Upper lobe of right lung (tissue), 1 donor: ENCODE results near the gene CLEC5A. TPM values are rescaled to one million over a fixed set of nuclear protein-coding genes. Genes with fewer than 3 reads are reported as not detected.
"Not testable (repeated sequence)": the region's sequence is repeated elsewhere in the genome, so short reads cannot be mapped to it uniquely, and the experiment has no call there.

Source experiments
- ATAC-seq: fragments of 200-7000 bp; cut with Tn5 transposase; one replicate; pipeline ENCODE4 v1.9.1; 2020; ENCODE audit warnings: mild to moderate bottlenecking, moderate library complexity
- DNase-seq: peaks from one replicate; pipeline ENCODE4 v3.0.0-alpha.2; 2020
- H3K27ac ChIP-seq: fragments of 200-600 bp; one replicate; pipeline ENCODE4 v1.8.0; 2022
- H3K27me3 ChIP-seq: fragments of 200-600 bp; one replicate; pipeline ENCODE4 v1.8.0; 2022; ENCODE audit warnings: mild to moderate bottlenecking
- H3K36me3 ChIP-seq: fragments of 200-600 bp; one replicate; pipeline ENCODE4 v1.8.0; 2022
- H3K4me1 ChIP-seq: fragments of 200-600 bp; one replicate; pipeline ENCODE4 v1.8.0; 2022
- H3K4me3 ChIP-seq: fragments of 200-600 bp; one replicate; pipeline ENCODE4 v1.8.0; 2022; ENCODE audit warnings: mild to moderate bottlenecking
- H3K9me3 ChIP-seq: fragments of 200-600 bp; one replicate; pipeline ENCODE4 v1.8.0; 2022
- intact Hi-C: fragments of 100-400 bp; cut with DNase I; formaldehyde crosslinking; loops from one replicate; pipeline ENCODE4 v1.11.0; 2022
- total RNA-seq: library from RNA; stranded (reverse); fragmentation: NEBNext Ultra II Directional; extraction: Animal tissue kit (Norgen Biotek cat#: 25700); gene quantifications from one replicate; pipeline ENCODE4 v1.2.1, GENCODE V29; 2021
- TF ChIP-seq, protein P1 (sequence below): fragments of 200-600 bp; IDR thresholded peaks from one replicate; pipeline ENCODE4 v1.8.0; 2022; ENCODE audit warnings: antibody characterized with exemption
- donor health status: DM: no; HTN: yes; CAD: no; lungs with severe emphysema.

The CLEC5A gene
- total RNA-seq, 1 donor from 2014 or later: 10.6 TPM

- H3K27ac ChIP-seq: no peak overlapping the region
- intact Hi-C loops: no loop called here
- H3K9me3 ChIP-seq: no peaks in the 10 kb centered on the region
- H3K36me3 ChIP-seq: no peaks in the 10 kb centered on the region
- TF ChIP-seq, protein P1, sequence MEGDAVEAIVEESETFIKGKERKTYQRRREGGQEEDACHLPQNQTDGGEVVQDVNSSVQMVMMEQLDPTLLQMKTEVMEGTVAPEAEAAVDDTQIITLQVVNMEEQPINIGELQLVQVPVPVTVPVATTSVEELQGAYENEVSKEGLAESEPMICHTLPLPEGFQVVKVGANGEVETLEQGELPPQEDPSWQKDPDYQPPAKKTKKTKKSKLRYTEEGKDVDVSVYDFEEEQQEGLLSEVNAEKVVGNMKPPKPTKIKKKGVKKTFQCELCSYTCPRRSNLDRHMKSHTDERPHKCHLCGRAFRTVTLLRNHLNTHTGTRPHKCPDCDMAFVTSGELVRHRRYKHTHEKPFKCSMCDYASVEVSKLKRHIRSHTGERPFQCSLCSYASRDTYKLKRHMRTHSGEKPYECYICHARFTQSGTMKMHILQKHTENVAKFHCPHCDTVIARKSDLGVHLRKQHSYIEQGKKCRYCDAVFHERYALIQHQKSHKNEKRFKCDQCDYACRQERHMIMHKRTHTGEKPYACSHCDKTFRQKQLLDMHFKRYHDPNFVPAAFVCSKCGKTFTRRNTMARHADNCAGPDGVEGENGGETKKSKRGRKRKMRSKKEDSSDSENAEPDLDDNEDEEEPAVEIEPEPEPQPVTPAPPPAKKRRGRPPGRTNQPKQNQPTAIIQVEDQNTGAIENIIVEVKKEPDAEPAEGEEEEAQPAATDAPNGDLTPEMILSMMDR: no peak
- peak; percentile 42 for ATAC-seq
- H3K27me3 ChIP-seq: no peaks in the 10 kb centered on the region
- DNase-seq: no peak
- no peaks in the 10 kb centered on the region for H3K4me1 ChIP-seq
- no peak overlapping the region for H3K4me3 ChIP-seq
Observed at GRCh38 chr7:141990011-141990725, 43.4 kb upstream of the CLEC5A start.

DNA sequence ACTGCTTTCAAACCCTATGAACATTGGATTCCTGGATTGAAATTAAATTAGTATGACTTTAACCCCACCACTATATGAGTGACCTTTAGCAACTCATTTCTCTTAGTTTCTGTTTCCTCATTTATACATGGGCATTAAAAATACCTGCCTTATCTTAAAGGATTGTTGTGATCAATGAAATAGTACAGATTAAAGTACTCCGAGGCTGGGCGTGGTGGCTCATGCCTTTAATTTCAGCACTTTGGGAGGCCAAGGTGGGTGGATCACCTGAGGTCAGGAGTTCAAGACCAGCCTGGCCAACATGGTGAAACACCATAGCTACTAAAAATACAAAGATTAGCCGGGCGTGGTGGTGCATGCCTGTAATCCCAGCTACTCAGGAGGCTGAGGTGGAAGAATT lies 41.0 kb upstream of the CLEC5A start:
- H3K27ac ChIP-seq, intact Hi-C loops, H3K9me3 ChIP-seq, H3K27me3 ChIP-seq, ATAC-seq, H3K4me3 ChIP-seq, H3K36me3 ChIP-seq, DNase-seq, H3K4me1 ChIP-seq: not testable (repeated sequence)

- Histone ChIP-seq H3K9me3 (no peaks in the 10 kb centered on the region), H3K4me3 (no peak overlapping the region), H3K27ac (no peak overlapping the region), H3K36me3 (no peaks in the 10 kb centered on the region), H3K27me3 (no peaks in the 10 kb centered on the region), H3K4me1 (no peaks in the 10 kb centered on the region)
- intact Hi-C loops: no loop called here
- ATAC-seq (no peak), DNase-seq (no peak)
- TF ChIP-seq, protein P1: no peak
Observed at GRCh38 chr7:141986923-141987322, 40.1 kb upstream of the CLEC5A start.

DNA sequence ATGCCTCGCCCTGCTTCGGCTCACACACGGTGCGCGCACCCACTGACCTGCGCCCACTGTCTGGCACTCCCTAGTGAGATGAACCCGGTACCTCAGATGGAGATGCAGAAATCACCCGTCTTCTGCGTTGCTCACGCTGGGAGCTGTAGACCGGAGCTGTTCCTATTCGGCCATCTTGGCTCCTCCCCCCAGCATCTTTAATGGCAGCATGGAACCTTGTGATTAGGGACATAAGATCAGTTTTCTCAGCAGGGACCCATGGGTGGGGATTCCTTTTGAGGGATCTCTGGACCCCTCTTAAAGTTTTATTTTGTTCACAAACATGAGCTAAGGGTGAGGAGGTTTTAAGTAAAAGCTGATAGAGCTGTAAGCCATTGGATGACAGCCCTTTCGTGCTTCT lies 39.2 kb upstream of the CLEC5A start:
- H3K9me3 ChIP-seq, H3K27me3 ChIP-seq, H3K36me3 ChIP-seq, intact Hi-C loops, H3K4me1 ChIP-seq, DNase-seq, H3K27ac ChIP-seq, ATAC-seq, H3K4me3 ChIP-seq: not testable (repeated sequence)

DNA sequence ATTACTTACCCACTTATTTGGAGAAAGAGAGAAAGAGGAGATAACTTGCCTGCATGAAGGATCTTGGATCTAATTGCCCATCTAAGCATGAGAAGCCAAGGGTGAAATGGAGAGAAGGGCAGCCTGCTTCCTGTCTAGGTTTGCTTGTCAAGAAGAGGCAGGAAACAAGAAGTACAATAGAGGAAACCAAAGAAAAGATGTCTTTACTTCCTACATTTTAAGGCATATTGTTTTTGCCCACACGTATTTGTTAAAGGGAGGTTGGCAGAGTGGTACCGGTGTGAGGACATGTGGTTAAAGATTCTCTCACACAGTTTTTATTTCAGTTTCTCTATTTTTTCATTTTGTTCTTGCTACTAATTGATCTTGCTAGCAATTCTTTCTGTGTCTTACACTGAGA lies 32.8 kb upstream of the CLEC5A start:
- H3K27ac ChIP-seq: no peak overlapping the region
- no peak overlapping the region for H3K4me3 ChIP-seq
- DNase-seq (no peak), ATAC-seq (no peak)
- H3K9me3 ChIP-seq: no peaks in the 10 kb centered on the region
- H3K27me3 ChIP-seq: no peaks in the 10 kb centered on the region
- H3K36me3 ChIP-seq: no peaks in the 10 kb centered on the region
- H3K4me1 ChIP-seq: peaks cover 6% of the 10 kb centered on the region
- intact Hi-C loops: no loop called here
- TF ChIP-seq, protein P1: no peak

DNA sequence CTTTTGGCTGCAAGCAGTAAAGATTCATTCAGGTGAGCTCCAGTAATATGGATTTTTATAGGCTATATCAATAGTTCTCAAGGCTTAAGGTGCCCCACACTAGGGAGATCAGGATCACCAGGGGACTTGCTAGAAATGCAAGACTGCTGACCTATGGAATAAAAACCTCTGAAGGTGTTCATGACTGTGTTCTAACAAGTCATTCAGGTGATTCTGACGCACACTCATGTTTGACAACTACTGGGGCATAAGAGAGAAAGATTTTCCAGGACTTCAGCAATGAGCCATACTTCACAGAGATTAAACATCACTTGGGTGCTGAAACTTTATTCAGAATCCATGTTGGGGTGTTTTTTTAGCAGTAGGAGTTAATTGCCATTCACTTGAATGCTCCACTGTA lies 31.6 kb upstream of the CLEC5A start:
- Histone ChIP-seq H3K27ac (no peak overlapping the region), H3K27me3 (no peaks in the 10 kb centered on the region), H3K4me1 (peaks cover 6% of the 10 kb centered on the region), H3K36me3 (no peaks in the 10 kb centered on the region), H3K9me3 (no peaks in the 10 kb centered on the region), H3K4me3 (no peak overlapping the region)
- DNase-seq (no peak), ATAC-seq (no peak)
- intact Hi-C loops: no loop called here
- TF ChIP-seq, protein P1: no peak
